ENCODE measurements around the gene DLEC1.

DNA sequence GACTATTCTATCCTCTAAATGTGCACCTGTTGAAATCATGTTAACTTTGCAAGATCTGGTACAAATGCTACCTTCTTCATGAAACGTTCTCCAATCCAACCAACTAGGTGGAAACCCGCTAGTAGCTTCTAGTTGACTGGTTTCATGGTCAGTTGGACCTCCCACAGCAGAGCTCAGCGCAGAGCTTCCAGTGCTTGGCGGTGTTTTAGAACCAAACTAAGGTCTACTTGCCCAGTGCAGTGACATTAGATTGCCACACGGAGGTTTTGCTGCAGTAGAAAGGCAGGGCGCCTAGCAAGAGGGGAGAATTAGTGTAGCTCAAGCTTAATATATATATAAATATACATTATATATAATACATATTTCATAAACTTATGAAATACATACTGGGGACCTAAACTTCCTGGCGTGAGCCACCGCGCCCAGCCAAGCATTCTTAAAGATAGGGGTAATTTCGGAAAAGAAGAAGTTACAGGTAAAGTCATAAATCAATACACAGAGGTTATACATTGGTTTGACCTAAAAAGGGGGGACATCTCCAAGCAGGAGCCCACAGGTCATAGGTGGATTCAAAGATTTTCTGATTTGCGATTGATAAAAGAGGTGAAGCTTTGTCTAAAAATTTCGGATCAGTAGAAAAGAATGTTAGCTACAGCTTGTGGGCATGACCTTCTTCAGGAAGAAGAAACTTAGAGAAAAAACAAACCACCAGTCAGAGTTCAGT, 124.3 kb downstream of the DLEC1 start:
- TF ChIP-seq YY1 (IDR thresholded peaks at IDR 0.05; ENCODE audit: insufficient read depth, insufficient read length) (no peak), ZNF274 (IDR thresholded peaks at IDR 0.05; ENCODE audit: low read depth, low read length) (no peak), SUZ12 (IDR thresholded peaks at IDR 0.05; ENCODE audit: extremely low read depth, insufficient read depth, insufficient read length) (no peak)

All from NT2/D1 (cell line).